H9 (cell line): ENCODE data around the gene AP5M1. TPM values are rescaled to one million over a fixed set of nuclear protein-coding genes. Genes with fewer than 3 reads are reported as not detected.
A peak's percentile ranks its signal among the peaks of the same experiment; 100 is the strongest.

Source experiments
- DNase-seq: peaks from one replicate; pipeline ENCODE4 v3.0.0-alpha.2; 2017
- H2AFZ ChIP-seq: one replicate; pipeline ENCODE4 v1.6.1; 2013; ENCODE audit warnings: mild to moderate bottlenecking, low read length, control low read depth, moderate library complexity
- H2AK5ac ChIP-seq: 2 replicates; pipeline ENCODE4 v1.6.1; 2013; ENCODE audit warnings: low read length, control low read depth, mixed read lengths; ENCODE audit not compliant: insufficient read length
- H2BK120ac ChIP-seq: one replicate; pipeline ENCODE4 v1.6.1; 2013; ENCODE audit warnings: low read depth, mild to moderate bottlenecking, low read length, control low read depth, inconsistent platforms; ENCODE audit not compliant: poor library complexity, severe bottlenecking
- H2BK12ac ChIP-seq: 2 replicates; pipeline ENCODE4 v1.6.1; 2013; ENCODE audit warnings: low read length, control low read depth, mixed read lengths, low read depth; ENCODE audit not compliant: insufficient read length
- H2BK15ac ChIP-seq: 2 replicates; pipeline ENCODE4 v1.6.1; 2013; ENCODE audit warnings: low read depth, low read length, control low read depth
- H2BK20ac ChIP-seq: one replicate; pipeline ENCODE4 v1.6.1; 2013; ENCODE audit warnings: low read depth, mild to moderate bottlenecking, low read length, control low read depth, inconsistent platforms; ENCODE audit not compliant: poor library complexity, severe bottlenecking
- H2BK5ac ChIP-seq: 2 replicates; pipeline ENCODE4 v1.6.1; 2013; ENCODE audit warnings: low read length, control low read depth, mixed read lengths; ENCODE audit not compliant: insufficient read length
- H3K14ac ChIP-seq: 2 replicates; pipeline ENCODE4 v1.6.1; 2013; ENCODE audit warnings: low read length, control low read depth; ENCODE audit not compliant: insufficient read depth
- H3K18ac ChIP-seq: 2 replicates; pipeline ENCODE4 v1.6.1; 2013; ENCODE audit warnings: low read depth, mild to moderate bottlenecking, mixed read lengths, low read length, control low read depth; ENCODE audit not compliant: insufficient read length
- H3K23ac ChIP-seq: 2 replicates; pipeline ENCODE4 v1.6.1; 2013; ENCODE audit warnings: low read length, control low read depth, mixed read lengths, low read depth; ENCODE audit not compliant: insufficient read length
- H3K23me2 ChIP-seq: 2 replicates; pipeline ENCODE4 v1.6.1; 2013; ENCODE audit warnings: low read depth, mild to moderate bottlenecking, mixed read lengths, low read length, control low read depth; ENCODE audit not compliant: insufficient read length, poor library complexity, severe bottlenecking
- H3K27ac ChIP-seq: 2 replicates; pipeline ENCODE4 v1.5.1; 2013; ENCODE audit warnings: low read length, control low read depth, mixed read lengths, low read depth; ENCODE audit not compliant: insufficient read length
- H3K27me3 ChIP-seq: 2 replicates; pipeline ENCODE4 v1.6.1; 2013; ENCODE audit warnings: low read length, control low read depth, inconsistent platforms; ENCODE audit not compliant: insufficient read depth
- H3K4ac ChIP-seq: 2 replicates; pipeline ENCODE4 v1.6.1; 2013; ENCODE audit warnings: low read depth, mild to moderate bottlenecking, control low read depth, inconsistent platforms, low read length, moderate library complexity
- H3K4me1 ChIP-seq: 2 replicates; pipeline ENCODE4 v1.6.1; 2013; ENCODE audit warnings: low read length, control low read depth, inconsistent platforms; ENCODE audit not compliant: insufficient read depth
- H3K4me2 ChIP-seq: 2 replicates; pipeline ENCODE4 v1.6.1; 2013; ENCODE audit warnings: low read length, control low read depth, mixed read lengths; ENCODE audit not compliant: insufficient read length, insufficient read depth
- H3K56ac ChIP-seq: 2 replicates; pipeline ENCODE4 v1.6.1; 2013; ENCODE audit warnings: low read depth, mild to moderate bottlenecking, mixed read lengths, low read length, control low read depth; ENCODE audit not compliant: insufficient read length
- H3K79me1 ChIP-seq: 2 replicates; pipeline ENCODE4 v1.6.1; 2013; ENCODE audit warnings: low read depth, mild to moderate bottlenecking, moderate library complexity, low read length, control low read depth, inconsistent platforms; ENCODE audit not compliant: insufficient read depth, poor library complexity, severe bottlenecking
- H3K79me2 ChIP-seq: 2 replicates; pipeline ENCODE4 v1.6.1; 2013; ENCODE audit warnings: low read length, control low read depth, inconsistent platforms; ENCODE audit not compliant: insufficient read depth
- H3K9ac ChIP-seq: 2 replicates; pipeline ENCODE4 v1.6.1; 2013; ENCODE audit warnings: low read length, control low read depth, mixed read lengths; ENCODE audit not compliant: insufficient read length; ENCODE audit errors: extremely low read depth
- H3K9me3 ChIP-seq: one replicate; pipeline ENCODE4 v1.6.1; 2013; ENCODE audit warnings: low read depth, low read length, inconsistent platforms; ENCODE audit not compliant: control insufficient read depth
- H3T11ph ChIP-seq: one replicate; pipeline ENCODE4 v1.6.1; 2013; ENCODE audit warnings: mild to moderate bottlenecking, low read length, control low read depth, inconsistent platforms
- H4K20me1 ChIP-seq: one replicate; pipeline ENCODE4 v1.6.1; 2013; ENCODE audit not compliant: control insufficient read depth, insufficient read length, insufficient read depth
- H4K5ac ChIP-seq: 2 replicates; pipeline ENCODE4 v1.6.1; 2013; ENCODE audit warnings: low read depth, mild to moderate bottlenecking, mixed read lengths, low read length, control low read depth; ENCODE audit not compliant: insufficient read length
- H4K8ac ChIP-seq: replicated peaks from 2 replicates; pipeline ENCODE4 v1.6.1; 2013; ENCODE audit warnings: low read length, control low read depth, mixed read lengths, low read depth; ENCODE audit not compliant: insufficient read length
- H4K91ac ChIP-seq: 2 replicates; pipeline ENCODE4 v1.6.1; 2013; ENCODE audit warnings: low read depth, mild to moderate bottlenecking, moderate library complexity, mixed read lengths, low read length, control low read depth; ENCODE audit not compliant: insufficient read length
- H3K27ac Mint-ChIP-seq, 3 experiments: 2 replicates in 2 of 3; 3 replicates in 1 of 3; pipeline ENCODE4 v1.8.0; 2020 to 2021; ENCODE audit warnings: mixed read lengths in 3 of 3, mild to moderate bottlenecking in 1 of 3, moderate library complexity in 1 of 3
- H3K27me3 Mint-ChIP-seq: 2 replicates; pipeline ENCODE4 v1.8.0; 2021; ENCODE audit warnings: low read depth, mild to moderate bottlenecking, moderate library complexity, mixed read lengths
- H3K36me3 Mint-ChIP-seq, 3 experiments: 2 replicates in 2 of 3; 3 replicates in 1 of 3; pipeline ENCODE4 v1.8.0; 2020 to 2021; ENCODE audit warnings: low read depth in 3 of 3, mixed read lengths in 3 of 3; ENCODE audit not compliant: insufficient read depth in 1 of 3
- H3K4me1 Mint-ChIP-seq, 2 experiments: 2 replicates each; pipeline ENCODE4 v1.8.0; 2020; ENCODE audit warnings: mixed read lengths in 2 of 2
- H3K4me3 Mint-ChIP-seq, 2 experiments: 2 replicates in 1 of 2; 3 replicates in 1 of 2; pipeline ENCODE4 v1.8.0; 2020 to 2021; ENCODE audit warnings: mild to moderate bottlenecking in 2 of 2, mixed read lengths in 2 of 2, moderate library complexity in 1 of 2
- H3K9me3 Mint-ChIP-seq, 2 experiments: 2 replicates in 1 of 2; 3 replicates in 1 of 2; pipeline ENCODE4 v1.8.0; 2020; ENCODE audit warnings: mild to moderate bottlenecking in 2 of 2, mixed read lengths in 2 of 2, moderate library complexity in 1 of 2
- WGBS: extraction: QIAGEN DNeasy Blood & Tissue Kit; methylation state at CpG from one replicate; pipeline ENCODE4 v1.1.7; 2013; ENCODE audit warnings: missing lambda C conversion rate, low lambda C conversion rate, mixed read lengths; ENCODE audit not compliant: insufficient read length; ENCODE audit errors: extremely low coverage; 5-methylcytosine and 5-hydroxymethylcytosine counted together
- total RNA-seq: library from RNA; stranded (reverse); gene quantifications from 2 replicates; pipeline ENCODE4 v1.2.1, GENCODE V29; 2021
- TF ChIP-seq, protein P1 (sequence below): fragments of 200-600 bp; sonication (generic); conservative IDR thresholded peaks from 3 replicates; pipeline ENCODE4 v1.8.0; 2021; ENCODE audit warnings: antibody characterized with exemption, mild to moderate bottlenecking

The AP5M1 gene
- total RNA-seq, 1 experiment from 2014 or later: 42.6 TPM

DNA sequence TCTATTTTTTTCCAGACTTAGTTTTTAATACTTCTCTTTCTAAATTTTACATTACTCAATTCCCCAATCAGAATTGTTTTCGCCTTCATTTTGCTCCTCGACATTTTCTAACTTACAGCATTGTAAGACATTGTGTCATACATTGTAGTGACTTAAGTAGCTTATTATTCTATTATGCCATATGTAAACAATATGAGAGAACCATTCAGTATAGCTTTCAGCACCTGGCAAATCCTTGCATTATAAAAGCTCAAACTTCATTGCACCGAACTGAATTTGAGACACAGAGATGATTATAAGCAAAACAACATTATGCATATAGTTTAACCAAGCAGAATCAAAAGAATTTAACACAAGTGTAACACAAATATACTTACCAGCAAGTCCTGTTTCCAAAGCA lies 46.8 kb upstream of the AP5M1 start:
- Histone ChIP-seq H3K79me1 (no peaks in the 10 kb centered on the region), H3K9ac (no peak overlapping the region), H3T11ph (no peak overlapping the region), H2BK15ac (no peak overlapping the region), H3K4me1 (peaks cover 5% of the 10 kb centered on the region; the same call in 1 of the 2 replicates), H3K4ac (no peak overlapping the region), H3K79me2 (no peaks in the 10 kb centered on the region), H3K4me2 (no peak overlapping the region), H2AFZ (no peak overlapping the region), H4K91ac (no peak overlapping the region), H2BK20ac (no peak overlapping the region), H2AK5ac (no peak overlapping the region), H4K5ac (no peak overlapping the region), H3K56ac (no peak overlapping the region), H3K14ac (no peak overlapping the region), H3K18ac (no peak overlapping the region), H3K27me3 (no peaks in the 10 kb centered on the region), H4K8ac (no peak overlapping the region), H4K20me1 (no peaks in the 10 kb centered on the region), H3K23ac (no peak overlapping the region), H3K27ac (no peak overlapping the region), H2BK120ac (no peak overlapping the region), H3K23me2 (no peaks in the 10 kb centered on the region), H3K9me3 (no peaks in the 10 kb centered on the region), H2BK5ac (no peak overlapping the region), H2BK12ac (no peak overlapping the region)
- Mint-ChIP-seq H3K4me3 (no peak overlapping the region), H3K9me3 (no peaks in the 10 kb centered on the region), H3K36me3 (peaks cover 5 to 39% (median 33%) of the 10 kb centered on the region in 3 experiments; a peak in 5 of 7 replicates), H3K4me1 (peaks cover 29 to 43% of the 10 kb centered on the region in 2 experiments), H3K27ac (peak overlapping the region in 1 of 3 experiments; percentile 64; a peak in 2 of 7 replicates), H3K27me3 (no peaks in the 10 kb centered on the region)
- DNase-seq: no peak
- TF ChIP-seq, protein P1, sequence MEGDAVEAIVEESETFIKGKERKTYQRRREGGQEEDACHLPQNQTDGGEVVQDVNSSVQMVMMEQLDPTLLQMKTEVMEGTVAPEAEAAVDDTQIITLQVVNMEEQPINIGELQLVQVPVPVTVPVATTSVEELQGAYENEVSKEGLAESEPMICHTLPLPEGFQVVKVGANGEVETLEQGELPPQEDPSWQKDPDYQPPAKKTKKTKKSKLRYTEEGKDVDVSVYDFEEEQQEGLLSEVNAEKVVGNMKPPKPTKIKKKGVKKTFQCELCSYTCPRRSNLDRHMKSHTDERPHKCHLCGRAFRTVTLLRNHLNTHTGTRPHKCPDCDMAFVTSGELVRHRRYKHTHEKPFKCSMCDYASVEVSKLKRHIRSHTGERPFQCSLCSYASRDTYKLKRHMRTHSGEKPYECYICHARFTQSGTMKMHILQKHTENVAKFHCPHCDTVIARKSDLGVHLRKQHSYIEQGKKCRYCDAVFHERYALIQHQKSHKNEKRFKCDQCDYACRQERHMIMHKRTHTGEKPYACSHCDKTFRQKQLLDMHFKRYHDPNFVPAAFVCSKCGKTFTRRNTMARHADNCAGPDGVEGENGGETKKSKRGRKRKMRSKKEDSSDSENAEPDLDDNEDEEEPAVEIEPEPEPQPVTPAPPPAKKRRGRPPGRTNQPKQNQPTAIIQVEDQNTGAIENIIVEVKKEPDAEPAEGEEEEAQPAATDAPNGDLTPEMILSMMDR: no peak
- WGBS: 100% methylated on average over 2 of the region's 3 CpGs
